Neural cell (in vitro differentiated cells): ENCODE results near the gene PRTN3. TPM values are rescaled to one million over a fixed set of nuclear protein-coding genes. Genes with fewer than 3 reads are reported as not detected.

Experiments used
- H2AFZ ChIP-seq: fragments of 200-600, 300-800 bp; sonication (generic), shearing (Covaris generic); 2 replicates; pipeline ENCODE4 v1.6.0; 2014; ENCODE audit warnings: low read depth, mild to moderate bottlenecking, antibody characterized with exemption, low read length, moderate library complexity
- H3F3A ChIP-seq: fragments of 200-600 bp; shearing (Covaris generic); 2 replicates; pipeline ENCODE4 v1.6.1; 2016; ENCODE audit warnings: mild to moderate bottlenecking, moderate library complexity, mixed read lengths, antibody characterized with exemption, low read length; ENCODE audit not compliant: insufficient read depth, poor library complexity, severe bottlenecking
- H3K27ac ChIP-seq: fragments of 200-600, 300-800 bp; sonication (generic), shearing (Covaris generic); 2 replicates; pipeline ENCODE4 v1.5.1; 2014; ENCODE audit warnings: mild to moderate bottlenecking, low read length, moderate library complexity
- H3K27me3 ChIP-seq: fragments of 300-800, 200-600 bp; sonication (generic), shearing (Covaris generic); 2 replicates; pipeline ENCODE4 v1.6.0; 2014; ENCODE audit warnings: mild to moderate bottlenecking, low read depth, low read length, moderate library complexity; ENCODE audit not compliant: insufficient read depth
- H3K36me3 ChIP-seq: fragments of 300-800, 200-600 bp; sonication (generic), shearing (Covaris generic); 2 replicates; pipeline ENCODE4 v1.5.1; 2014; ENCODE audit warnings: mild to moderate bottlenecking, antibody characterized with exemption, low read length, moderate library complexity; ENCODE audit not compliant: insufficient read depth
- H3K4me2 ChIP-seq: fragments of 300-800, 200-600 bp; sonication (generic), shearing (Covaris generic); 2 replicates; pipeline ENCODE4 v1.6.0; 2014; ENCODE audit warnings: mild to moderate bottlenecking, low read length
- H3K4me3 ChIP-seq: fragments of 300-800, 200-600 bp; sonication (generic), shearing (Covaris generic); 2 replicates; pipeline ENCODE4 v1.5.1; 2014; ENCODE audit warnings: mild to moderate bottlenecking, low read length, moderate library complexity
- H3K79me2 ChIP-seq: fragments of 200-600 bp; shearing (Covaris generic); replicated peaks from 2 replicates; pipeline ENCODE4 v1.6.0; 2014; ENCODE audit warnings: mild to moderate bottlenecking, low read length, moderate library complexity; ENCODE audit not compliant: insufficient read depth
- H3K9ac ChIP-seq: fragments of 300-800, 200-600 bp; sonication (generic), shearing (Covaris generic); 2 replicates; pipeline ENCODE4 v1.6.1; 2016; ENCODE audit warnings: mild to moderate bottlenecking, low read length, mixed read lengths
- H3K9me2 ChIP-seq: fragments of 200-600 bp; shearing (Covaris generic); 2 replicates; pipeline ENCODE4 v1.6.1; 2016; ENCODE audit warnings: mild to moderate bottlenecking, low read length, mixed read lengths; ENCODE audit not compliant: insufficient read depth
- H3K9me3 ChIP-seq: fragments of 200-600, 300-800 bp; sonication (generic), shearing (Covaris generic); 2 replicates; pipeline ENCODE4 v1.6.1; 2016; ENCODE audit warnings: mild to moderate bottlenecking, mixed run types, low read length, moderate library complexity, mixed read lengths
- H4K20me1 ChIP-seq: fragments of 200-600 bp; shearing (Covaris generic); 2 replicates; pipeline ENCODE4 v1.6.1; 2016; ENCODE audit warnings: mild to moderate bottlenecking, mixed run types; ENCODE audit not compliant: insufficient read depth
- CTCF ChIP-seq: fragments of 450-650 bp; IDR thresholded peaks from 2 replicates; pipeline ENCODE4 v1.5.1; 2014; ENCODE audit warnings: antibody characterized with exemption, mild to moderate bottlenecking, moderate library complexity; ENCODE audit not compliant: poor library complexity, severe bottlenecking
- EP300 ChIP-seq: fragments of 450-650 bp; conservative IDR thresholded peaks from 2 replicates; pipeline ENCODE4 v1.6.1; 2014; ENCODE audit warnings: antibody characterized with exemption, mild to moderate bottlenecking, moderate library complexity; ENCODE audit not compliant: poor library complexity, severe bottlenecking
- EZH2 ChIP-seq: fragments of 200-600, 300-800 bp; shearing (Covaris generic), sonication (generic); IDR thresholded peaks from 2 replicates; pipeline ENCODE4 v1.6.1; 2014; ENCODE audit warnings: antibody characterized with exemption, low read length, borderline replicate concordance, mild to moderate bottlenecking; ENCODE audit not compliant: insufficient read depth, poor library complexity, severe bottlenecking
- MXI1 ChIP-seq: fragments of 450-650 bp; conservative IDR thresholded peaks from 2 replicates; pipeline ENCODE4 v1.6.1; 2014; ENCODE audit warnings: antibody characterized with exemption, mild to moderate bottlenecking; ENCODE audit not compliant: poor library complexity, severe bottlenecking
- POLR2AphosphoS5 ChIP-seq: IDR thresholded peaks from 2 replicates; pipeline ENCODE4 v1.6.1; 2012
- RAD21 ChIP-seq: fragments of 450-650 bp; conservative IDR thresholded peaks from 2 replicates; pipeline ENCODE4 v1.6.1; 2014; ENCODE audit warnings: antibody characterized with exemption, mild to moderate bottlenecking, moderate library complexity
- REST ChIP-seq: IDR thresholded peaks from 2 replicates; pipeline ENCODE4 v1.6.1; 2012; ENCODE audit warnings: borderline replicate concordance
- SMC3 ChIP-seq: fragments of 450-650 bp; conservative IDR thresholded peaks from 2 replicates; pipeline ENCODE4 v1.6.1; 2014; ENCODE audit warnings: antibody characterized with exemption, mild to moderate bottlenecking, moderate library complexity; ENCODE audit not compliant: poor library complexity
- TAF1 ChIP-seq: IDR thresholded peaks from 2 replicates; pipeline ENCODE4 v1.6.1; 2012; ENCODE audit warnings: low read depth
- polyA plus RNA-seq: library from polyadenylated mRNA; depleted of rRNA; stranded (reverse); fragments of >200 nt; gene quantifications from 2 replicates; pipeline ENCODE4 v1.2.3, GENCODE V29; 2014

The PRTN3 gene
- polyA plus RNA-seq, 1 donor from 2014 or later, result not detected

DNA sequence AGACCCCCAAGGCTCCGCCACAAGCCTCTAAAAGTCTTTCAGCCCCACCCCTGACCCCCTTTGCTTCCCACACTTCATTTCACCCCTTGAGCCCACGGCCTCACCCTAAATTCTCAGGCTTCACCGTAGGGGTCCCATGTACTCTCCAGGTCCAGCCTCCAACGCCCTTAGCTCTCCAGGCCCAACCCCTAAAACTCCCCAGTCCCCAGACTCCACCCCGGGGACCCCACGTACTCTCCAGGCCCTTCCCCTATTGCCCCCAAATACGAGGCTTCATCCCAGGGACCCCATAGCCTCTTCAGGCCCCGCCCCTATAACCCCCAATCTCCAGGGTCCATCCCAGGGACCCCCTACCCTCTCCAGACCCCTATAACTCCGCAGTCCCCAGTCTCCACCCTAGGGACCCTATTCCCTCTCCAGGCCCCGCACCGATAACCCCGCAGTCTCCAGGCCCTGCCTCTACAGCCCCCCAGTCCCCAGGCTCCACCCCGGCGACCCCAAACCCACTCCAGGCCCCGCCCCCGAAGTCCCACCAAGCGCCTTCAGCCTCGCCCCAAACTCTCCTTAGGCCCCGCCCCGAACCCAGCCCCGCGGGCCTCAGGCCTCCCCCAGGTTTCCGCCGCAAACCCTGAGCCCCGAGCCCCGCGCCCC is 51.6 kb downstream of the PRTN3 start:
- Histone ChIP-seq H3K4me2 (peak overlapping the region; percentile 80), H3K9ac (peak overlapping the region; percentile 85), H3K27ac (peak overlapping the region; percentile 86), H2AFZ (no peak overlapping the region), H3K36me3 (no peaks in the 10 kb centered on the region), H3K79me2 (peaks cover 6% of the 10 kb centered on the region), H3F3A (no peaks in the 10 kb centered on the region), H3K4me3 (peak overlapping the region; percentile 76), H3K9me2 (no peaks in the 10 kb centered on the region), H4K20me1 (no peaks in the 10 kb centered on the region), H3K9me3 (no peaks in the 10 kb centered on the region), H3K27me3 (no peaks in the 10 kb centered on the region)
- TF ChIP-seq POLR2AphosphoS5, result no peak
- no peak for TF ChIP-seq TAF1
- TF ChIP-seq EP300, result no peak
- TF ChIP-seq SMC3, result no peak
- no peak for TF ChIP-seq EZH2
- TF ChIP-seq REST, result no peak
- TF ChIP-seq RAD21, result no peak
- no peak for TF ChIP-seq MXI1
- TF ChIP-seq CTCF, result no peak

GRCh38 chr19:892894-893689 is 52.3 kb downstream of the PRTN3 start, which contains the start of the genes MED16 and RNU6-9:
Gene MED16, minus strand, starts transcription at chr19:893187. Its CDS starts 2,056 bp downstream, at chr19:891131.
Gene RNU6-9, plus strand, starts transcription at chr19:893484.
- H3K36me3 ChIP-seq, result no peaks in the 10 kb centered on the region
- peak within 1 kb of the TSS; percentile 86 for H3K27ac ChIP-seq
- no peaks in the 10 kb centered on the region for H3K27me3 ChIP-seq
- H3K9ac ChIP-seq, result peak within 1 kb of the TSS; percentile 85
- H3K4me2 ChIP-seq, result peak within 1 kb of the TSS; percentile 80
- H3F3A ChIP-seq, result no peaks in the 10 kb centered on the region
- H3K4me3 ChIP-seq, result peak within 1 kb of the TSS; percentile 76
- TF ChIP-seq RAD21, result peak; percentile 29
- TF ChIP-seq CTCF, result no peak
- peak; percentile 83 for TF ChIP-seq POLR2AphosphoS5
- peak; percentile 32 for TF ChIP-seq TAF1
- TF ChIP-seq EZH2, result no peak
- peak; percentile 40 for TF ChIP-seq REST
- no peak for TF ChIP-seq SMC3
- TF ChIP-seq MXI1, result peak; percentile 88
- TF ChIP-seq EP300, result no peak
- H3K9me2 ChIP-seq, result no peaks in the 10 kb centered on the region
- H3K79me2 ChIP-seq, result peaks cover 6% of the 10 kb centered on the region
- H4K20me1 ChIP-seq, result no peaks in the 10 kb centered on the region
- H2AFZ ChIP-seq, result peak within 1 kb of the TSS; percentile 10
- no peaks in the 10 kb centered on the region for H3K9me3 ChIP-seq
